K562 (cell line): ENCODE measurements around the gene DUSP19. TPM values are rescaled to one million over a fixed set of nuclear protein-coding genes. Genes with fewer than 3 reads are reported as not detected.
A peak's percentile ranks its signal among the peaks of the same experiment; 100 is the strongest.

Experiments
- ATAC-seq: fragments of 200-7000 bp; cut with Tn5 transposase; 3 replicates; pipeline ENCODE4 v1.9.1; 2020; ENCODE audit warnings: moderate library complexity
- BruUV-seq: library from RNA; stranded (reverse); fragments of 400-500 nt; replicated peaks from 2 replicates; lab custom pipeline; 2021; lab: Mats Ljungman, UMichigan
- CTCF ChIA-PET: fragments of 300-600 bp; formaldehyde crosslinking; extraction: SDS; loops from one replicate; lab custom pipeline; 2021; ENCODE audit warnings: low intra/inter-chr PET ratio; lab: Yijun Ruan, JAX
- POLR2A ChIA-PET: fragments of 300-600, 350-650 bp; sonication (Branson Sonifier 250); formaldehyde crosslinking; extraction: SDS; loops from one replicate; lab custom pipeline; 2021; ENCODE audit warnings: antibody characterized with exemption, inconsistent platforms; lab: Yijun Ruan, JAX
- DNase-seq, 4 experiments: peaks; one replicate each; pipeline versions ENCODE4 v3.0.0 to v3.0.0-alpha.2; 2011 to 2018; ENCODE audit warnings: low spot score in 3 of 4, mixed read lengths in 3 of 4; ENCODE audit errors: extremely low read depth in 1 of 4
- FAIRE-seq: peaks from 2 replicates; lab custom pipeline; 2011; peaks lifted over from hg19 to GRCh38; lab: Jason Lieb, UNC
- H2AFZ ChIP-seq: 2 replicates; pipeline ENCODE4 v1.6.0; 2011; ENCODE audit warnings: low read depth, low read length, control low read depth, inconsistent platforms
- H3K27ac ChIP-seq: fragments of 200-600 bp; 3 replicates; pipeline ENCODE4 v1.8.0; 2011; ENCODE audit warnings: low read depth, mild to moderate bottlenecking, control low read depth, inconsistent platforms, low read length, moderate library complexity, mixed read lengths; ENCODE audit errors: extremely low read depth
- H3K27me3 ChIP-seq, 2 experiments: fragments of 300-600 bp in 1 of 2; 2 replicates in 1 of 2; 3 replicates in 1 of 2; pipeline versions ENCODE4 v1.6.0 to v1.8.0; 2011; ENCODE audit warnings: inconsistent platforms in 2 of 2, low read length in 2 of 2, mild to moderate bottlenecking in 1 of 2, mixed read lengths in 1 of 2, moderate library complexity in 1 of 2; ENCODE audit not compliant: control insufficient read depth in 2 of 2, insufficient read depth in 2 of 2
- H3K36me3 ChIP-seq: fragments of 300-600 bp; 3 replicates; pipeline ENCODE4 v1.8.0; 2011; ENCODE audit warnings: mild to moderate bottlenecking, low read length, inconsistent platforms; ENCODE audit not compliant: control insufficient read depth, insufficient read depth
- H3K4me1 ChIP-seq, 2 experiments: fragments of 200-600 bp in 1 of 2; replicated peaks in 1 of 2; 2 replicates in 1 of 2; 3 replicates in 1 of 2; pipeline versions ENCODE4 v1.5.1 to v1.8.0; 2011; ENCODE audit warnings: inconsistent platforms in 2 of 2, low read length in 2 of 2, mild to moderate bottlenecking in 1 of 2, mixed read lengths in 1 of 2, moderate library complexity in 1 of 2; ENCODE audit not compliant: control insufficient read depth in 2 of 2, insufficient read depth in 2 of 2
- H3K4me2 ChIP-seq: 2 replicates; pipeline ENCODE4 v1.6.1; 2011; ENCODE audit warnings: low read length, control low read depth, inconsistent platforms, mixed read lengths; ENCODE audit not compliant: insufficient read depth
- H3K4me3 ChIP-seq: fragments of 200-600 bp; sonication (generic), shearing (Covaris generic); 2 replicates; pipeline ENCODE4 v1.5.1; 2016; ENCODE audit warnings: control low read depth, inconsistent platforms
- H3K79me2 ChIP-seq: fragments of 200-600 bp; 3 replicates; pipeline ENCODE4 v1.8.0; 2011; ENCODE audit warnings: low read length, inconsistent platforms; ENCODE audit not compliant: control insufficient read depth, insufficient read depth
- H3K9ac ChIP-seq, 2 experiments: 2 replicates each; pipeline versions ENCODE4 v1.6.0 to v1.6.1; 2011; ENCODE audit warnings: low read depth in 2 of 2, low read length in 2 of 2, control low read depth in 1 of 2, inconsistent platforms in 1 of 2, mild to moderate bottlenecking in 1 of 2, mixed read lengths in 1 of 2; ENCODE audit not compliant: insufficient read depth in 1 of 2
- H3K9me1 ChIP-seq: one replicate; pipeline ENCODE4 v1.6.0; 2011; ENCODE audit warnings: inconsistent platforms, mild to moderate bottlenecking, low read length, moderate library complexity; ENCODE audit not compliant: control insufficient read depth, insufficient read depth
- H3K9me3 ChIP-seq: replicated peaks from 2 replicates; pipeline ENCODE4 v1.5.1; 2011; ENCODE audit warnings: low read depth, low read length, inconsistent platforms; ENCODE audit not compliant: control insufficient read depth, insufficient read depth
- H4K20me1 ChIP-seq: replicated peaks from 2 replicates; pipeline ENCODE4 v1.6.1; 2011; ENCODE audit warnings: low read length, inconsistent platforms, mixed read lengths; ENCODE audit not compliant: control insufficient read depth, insufficient read depth
- ARID1B ChIP-seq: fragments of 450-650 bp; IDR thresholded peaks from 2 replicates; pipeline ENCODE4 v1.6.1; 2016; ENCODE audit warnings: antibody characterized with exemption, mild to moderate bottlenecking, inconsistent platforms
- BACH1 ChIP-seq: fragments of 200-800 bp; sonication (Bioruptor generic); IDR thresholded peaks from 2 replicates; pipeline ENCODE4 v1.6.1; 2016; ENCODE audit warnings: missing genetic modification characterization, missing compliant biosample characterization
- DPF2 ChIP-seq: fragments of 450-650 bp; IDR thresholded peaks from 2 replicates; pipeline ENCODE4 v1.6.1; 2016
- FOSL1 ChIP-seq: fragments of 200-800 bp; sonication (Bioruptor generic); conservative IDR thresholded peaks from 2 replicates; pipeline ENCODE4 v1.6.1; 2016; ENCODE audit warnings: missing genetic modification characterization, missing compliant biosample characterization
- GATAD2B ChIP-seq: fragments of 450-650 bp; IDR thresholded peaks from 2 replicates; pipeline ENCODE4 v1.6.1; 2017; ENCODE audit warnings: mild to moderate bottlenecking, borderline replicate concordance
- IRF2 ChIP-seq: sonication (generic); formaldehyde crosslinking; IDR thresholded peaks from 2 replicates; pipeline ENCODE4 v1.8.1; 2022; ENCODE audit warnings: mild to moderate bottlenecking, missing genetic modification reagents
- JUND ChIP-seq, 2 experiments: IDR thresholded peaks; 2 replicates in 1 of 2; 3 replicates in 1 of 2; pipeline ENCODE4 v1.6.1; 2011; ENCODE audit warnings: borderline replicate concordance in 2 of 2, low read depth in 2 of 2, low read length in 2 of 2, improper control_type of control experiment in 1 of 2, missing biosample characterization in 1 of 2, missing genetic modification characterization in 1 of 2, missing genetic modification reagents in 1 of 2
- MAFG ChIP-seq: fragments of 450-650 bp; conservative IDR thresholded peaks from 2 replicates; pipeline ENCODE4 v1.6.1; 2016; ENCODE audit warnings: missing genetic modification characterization, missing compliant biosample characterization
- NFE2 ChIP-seq: IDR thresholded peaks from 2 replicates; pipeline ENCODE4 v1.6.1; 2014; ENCODE audit warnings: antibody characterized with exemption, low read depth
- NFIC ChIP-seq: fragments of 450-650 bp; IDR thresholded peaks from 2 replicates; pipeline ENCODE4 v1.6.1; 2017; ENCODE audit warnings: mild to moderate bottlenecking, inconsistent platforms
- PML ChIP-seq: IDR thresholded peaks from 2 replicates; pipeline ENCODE4 v1.6.1; 2012; ENCODE audit warnings: low read length, inconsistent platforms
- SP1 ChIP-seq: sonication (generic); formaldehyde crosslinking; IDR thresholded peaks from 2 replicates; pipeline ENCODE4 v1.8.1; 2022; ENCODE audit warnings: mild to moderate bottlenecking, missing genetic modification reagents
- TAF9B ChIP-seq: fragments of 450-650 bp; IDR thresholded peaks from 2 replicates; pipeline ENCODE4 v1.6.1; 2018; ENCODE audit warnings: mild to moderate bottlenecking; ENCODE audit not compliant: partially characterized antibody
- ZNF766 ChIP-seq: fragments of 200-800 bp; sonication (Bioruptor generic); conservative IDR thresholded peaks from 2 replicates; pipeline ENCODE4 v1.6.1; 2016; ENCODE audit warnings: missing genetic modification characterization, missing compliant biosample characterization
- WGBS: fragments of 100-300 bp; shearing (Covaris generic); methylation state at CpG from one replicate; pipeline ENCODE4 v1.1.6; 2016; ENCODE audit warnings: low coverage, mixed read lengths; ENCODE audit not compliant: insufficient coverage; ENCODE audit errors: missing lambda C conversion rate; 5-methylcytosine and 5-hydroxymethylcytosine counted together
- in situ Hi-C: fragments of 300-500 bp; cut with MboI; formaldehyde crosslinking; loops from 4 replicates; pipeline ENCODE4 v1.15.0; 2018; ENCODE audit warnings: inconsistent platforms, mixed read lengths
- intact Hi-C: fragments of 100-400 bp; cut with micrococcal nuclease; formaldehyde crosslinking; loops from 2 replicates; pipeline ENCODE4 v1.14.2; 2022
- polyA plus RNA-seq, 8 experiments: library from polyadenylated mRNA; depleted of rRNA in 4 of 8; stranded (reverse) in 5 of 8; unstranded in 3 of 8; fragments of >200 nt; fragmentation: Nextera tagmentation in 2 of 8; fragmentation: Illumina TruSeq in 1 of 8; extraction: Ambion mirVana in 2 of 8; extraction: Trizol in 1 of 8; gene quantifications; 2 replicates each; pipeline versions ENCODE4 v1.2.1 to v1.2.3, GENCODE V29; 2011 to 2014; ENCODE audit warnings: inconsistent platforms in 1 of 8, missing spikeins in 1 of 8
- total RNA-seq, 7 experiments: library from RNA; depleted of rRNA in 6 of 7; stranded (reverse); fragments of >200 nt in 6 of 7; fragmentation: Illumina TruSeq in 2 of 7; extraction: Trizol in 2 of 7; gene quantifications; 2 replicates each; pipeline versions ENCODE4 v1.2.1 to v1.2.3, GENCODE V29; 2011 to 2021; ENCODE audit warnings: low replicate concordance in 1 of 7
- TF ChIP-seq, protein P1 (sequence below): fragments of 450-650 bp; formaldehyde crosslinking; IDR thresholded peaks from 2 replicates; pipeline ENCODE4 v1.4.0; 2020; ENCODE audit warnings: mild to moderate bottlenecking, moderate library complexity
- TF ChIP-seq, protein P2 (sequence below), 2 experiments: fragments of 450-650 bp in 1 of 2; sonication (generic) in 1 of 2; formaldehyde crosslinking in 1 of 2; IDR thresholded peaks in 1 of 2; conservative IDR thresholded peaks in 1 of 2; 2 replicates each; pipeline versions ENCODE4 v1.6.1 to v1.8.1; 2016 to 2023; ENCODE audit warnings: mild to moderate bottlenecking in 2 of 2, moderate library complexity in 2 of 2, inconsistent platforms in 1 of 2, missing genetic modification reagents in 1 of 2

DUSP19 gene
- total and polyA plus RNA-seq, 9 of the 15 experiments (the other 6 are each of a cell fraction or from before 2014, with no cell fraction given): 1.6 to 6.3 (median 3.1) TPM

DNA sequence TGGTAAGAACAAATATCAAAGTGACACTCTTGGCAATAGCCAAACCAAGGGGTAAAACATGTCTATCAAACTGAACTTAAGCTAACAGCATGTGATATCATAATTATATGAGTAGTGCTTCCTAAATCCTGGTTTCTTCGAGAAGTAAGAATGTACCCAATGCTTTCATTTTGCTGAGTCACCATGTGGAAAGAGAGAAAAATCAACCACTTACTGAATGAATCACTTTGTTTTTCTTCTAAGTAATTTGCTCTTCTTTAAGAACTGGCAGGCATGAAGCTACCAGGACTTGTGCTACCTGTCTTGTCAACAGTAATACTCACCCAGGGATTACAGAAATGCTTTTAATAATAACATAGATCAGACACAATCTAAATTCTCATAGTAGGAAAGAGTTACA, 19.0 kb upstream of the DUSP19 start:
- 0 out of 2 replicates have a peak, but pooled peaks cover 2% of the 10 kb centered on the region for H3K9me3 ChIP-seq
- no peak overlapping the region for H3K4me2 ChIP-seq
- no peaks in the 10 kb centered on the region for H4K20me1 ChIP-seq
- intact Hi-C loops: no loop called here
- FAIRE-seq (peak; percentile 78), DNase-seq (peak; percentile 34 to 58 (median 46)), ATAC-seq (peak; percentile 59)
- BruUV-seq: no TSS peak
- H2AFZ ChIP-seq: peak overlapping the region; percentile 85
- H3K27ac ChIP-seq: peak overlapping the region; percentile 59; the same call in 1 of the 3 replicates
- H3K9me1 ChIP-seq: no peaks in the 10 kb centered on the region
- no peak overlapping the region for H3K9ac ChIP-seq
- peaks cover 0 to 10% of the 10 kb centered on the region in 2 experiments; a peak in 3 of 5 replicates for H3K4me1 ChIP-seq
- in situ Hi-C loops: no loop called here
- ChIA-PET POLR2A (interaction anchor here (1.2 kb wide), 1 partner anchor 19 kb away, joined by 5 read pairs; the partner anchor contains the start of gene DUSP19), CTCF (no interaction called here)
- no peaks in the 10 kb centered on the region for H3K79me2 ChIP-seq
- no peaks in the 10 kb centered on the region for H3K36me3 ChIP-seq
- H3K27me3 ChIP-seq: no peaks in the 10 kb centered on the region
- no peak overlapping the region for H3K4me3 ChIP-seq
- WGBS: 15% methylated on average over 1 of the region's 1 CpG
- TF ChIP-seq BACH1: peak; percentile 95
- no peak for TF ChIP-seq PML
- peak; percentile 62 for TF ChIP-seq FOSL1
- TF ChIP-seq SP1: 0 out of 2 replicates have a peak, but pooled peaks have one; percentile 33
- TF ChIP-seq, protein P1, sequence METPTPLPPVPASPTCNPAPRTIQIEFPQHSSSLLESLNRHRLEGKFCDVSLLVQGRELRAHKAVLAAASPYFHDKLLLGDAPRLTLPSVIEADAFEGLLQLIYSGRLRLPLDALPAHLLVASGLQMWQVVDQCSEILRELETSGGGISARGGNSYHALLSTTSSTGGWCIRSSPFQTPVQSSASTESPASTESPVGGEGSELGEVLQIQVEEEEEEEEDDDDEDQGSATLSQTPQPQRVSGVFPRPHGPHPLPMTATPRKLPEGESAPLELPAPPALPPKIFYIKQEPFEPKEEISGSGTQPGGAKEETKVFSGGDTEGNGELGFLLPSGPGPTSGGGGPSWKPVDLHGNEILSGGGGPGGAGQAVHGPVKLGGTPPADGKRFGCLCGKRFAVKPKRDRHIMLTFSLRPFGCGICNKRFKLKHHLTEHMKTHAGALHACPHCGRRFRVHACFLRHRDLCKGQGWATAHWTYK (CRISPR knock-in tag): 0 out of 2 replicates have a peak, but pooled peaks have one; percentile 33
- TF ChIP-seq, protein P2, sequence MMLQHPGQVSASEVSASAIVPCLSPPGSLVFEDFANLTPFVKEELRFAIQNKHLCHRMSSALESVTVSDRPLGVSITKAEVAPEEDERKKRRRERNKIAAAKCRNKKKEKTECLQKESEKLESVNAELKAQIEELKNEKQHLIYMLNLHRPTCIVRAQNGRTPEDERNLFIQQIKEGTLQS (IDR thresholded peaks at IDR 0.05): peak; percentile 49; the same call in 1 of the 2 replicates
- TF ChIP-seq, protein P2 (CRISPR knock-in tag; conservative IDR thresholded peaks at IDR 0.05): no peak
- TF ChIP-seq ARID1B: peak; percentile 55
- TF ChIP-seq NFIC: peak; percentile 13; the same call in 1 of the 2 replicates
- TF ChIP-seq TAF9B: peak; percentile 31
- TF ChIP-seq DPF2: peak; percentile 60; the same call in 1 of the 2 replicates
- no peak for TF ChIP-seq IRF2
- TF ChIP-seq NFE2: peak; percentile 99
- peak; percentile 59; the same call in 1 of the 2 replicates for TF ChIP-seq JUND (IDR thresholded peaks at IDR 0.05; ENCODE audit: borderline replicate concordance, low read depth, low read length)
- no peak for TF ChIP-seq JUND (tag; IDR thresholded peaks at IDR 0.05; ENCODE audit: borderline replicate concordance, low read depth, low read length)
- TF ChIP-seq ZNF766 (CRISPR knock-in tag): peak; percentile 87
- peak; percentile 99 for TF ChIP-seq MAFG
- TF ChIP-seq GATAD2B: 0 out of 2 replicates have a peak, but pooled peaks have one; percentile 40
